Endothelial cell of umbilical vein (primary cell): ENCODE data around the gene PDS5B. TPM values are rescaled to one million over a fixed set of nuclear protein-coding genes. Genes with fewer than 3 reads are reported as not detected.

Experiments used
- BruUV-seq: library from RNA; stranded (reverse); fragments of 400-500 nt; replicated peaks from 2 replicates; lab custom pipeline; 2021; lab: Mats Ljungman, UMichigan
- CTCF ChIA-PET: fragments of 300-600, 350-600 bp; sonication (Branson Sonifier 250); formaldehyde crosslinking; loops from one replicate; lab custom pipeline; 2021; ENCODE audit warnings: antibody characterized with exemption, inconsistent platforms; lab: Charles Lee
- POLR2A ChIA-PET: fragments of 300-600, 350-600 bp; sonication (Branson Sonifier 250); formaldehyde crosslinking; loops from one replicate; lab custom pipeline; 2021; ENCODE audit warnings: antibody characterized with exemption, inconsistent platforms; lab: Charles Lee
- DNase-seq: peaks from one replicate; pipeline ENCODE4 v3.0.0-alpha.2; 2011; ENCODE audit warnings: low read depth, low spot score
- FAIRE-seq: peaks from 2 replicates; lab custom pipeline; 2011; peaks lifted over from hg19 to GRCh38; lab: Jason Lieb, UNC
- H2AFZ ChIP-seq: 2 replicates; pipeline ENCODE4 v1.6.0; 2012; ENCODE audit warnings: low read depth, low read length, control low read depth, inconsistent platforms
- H3K27ac ChIP-seq: 2 replicates; pipeline ENCODE4 v1.5.1; 2011; ENCODE audit warnings: low read depth, mild to moderate bottlenecking, control low read depth, low read length, moderate library complexity; ENCODE audit not compliant: insufficient read depth
- H3K27me3 ChIP-seq, 2 experiments: 2 replicates each; pipeline versions ENCODE4 v1.6.0 to v1.6.1; 2011; ENCODE audit warnings: low read length in 2 of 2, mixed read lengths in 1 of 2; ENCODE audit not compliant: control insufficient read depth in 2 of 2, insufficient read depth in 2 of 2
- H3K36me3 ChIP-seq, 2 experiments: 2 replicates in 1 of 2; 3 replicates in 1 of 2; pipeline ENCODE4 v1.5.1; 2011; ENCODE audit warnings: low read length in 2 of 2, mild to moderate bottlenecking in 1 of 2, moderate library complexity in 1 of 2; ENCODE audit not compliant: control insufficient read depth in 2 of 2, insufficient read depth in 2 of 2; ENCODE audit errors: extremely low read depth in 1 of 2
- H3K4me1 ChIP-seq: 3 replicates; pipeline ENCODE4 v1.5.1; 2011; ENCODE audit warnings: mild to moderate bottlenecking, low read length; ENCODE audit not compliant: control insufficient read depth, insufficient read depth; ENCODE audit errors: extremely low read depth
- H3K4me2 ChIP-seq: 2 replicates; pipeline ENCODE4 v1.6.1; 2011; ENCODE audit warnings: low read length, control low read depth, mixed read lengths; ENCODE audit not compliant: insufficient read depth
- H3K4me3 ChIP-seq, 3 experiments: fragments of 200-600 bp in 1 of 3; sonication (generic), shearing (Covaris generic) in 1 of 3; replicated peaks in 1 of 3; 2 replicates each; pipeline ENCODE4 v1.5.1; 2011 to 2016; ENCODE audit warnings: control low read depth in 3 of 3, low read length in 3 of 3, mild to moderate bottlenecking in 2 of 3, inconsistent platforms in 1 of 3, low read depth in 1 of 3, moderate library complexity in 1 of 3; ENCODE audit not compliant: insufficient read depth in 1 of 3
- H3K79me2 ChIP-seq: 2 replicates; pipeline ENCODE4 v1.6.0; 2012; ENCODE audit warnings: low read length, inconsistent platforms; ENCODE audit not compliant: control insufficient read depth, insufficient read depth
- H3K9ac ChIP-seq: replicated peaks from 2 replicates; pipeline ENCODE3; 2011; ENCODE audit warnings: low read length, control low read depth; ENCODE audit not compliant: insufficient read depth; ENCODE audit errors: extremely low read depth
- H3K9me1 ChIP-seq: replicated peaks from 3 replicates; pipeline ENCODE4 v1.6.0; 2011; ENCODE audit warnings: mild to moderate bottlenecking, low read length; ENCODE audit not compliant: control insufficient read depth, insufficient read depth; ENCODE audit errors: extremely low read depth
- H3K9me3 ChIP-seq: replicated peaks from 2 replicates; pipeline ENCODE4 v1.5.1; 2012; ENCODE audit warnings: low read length, inconsistent platforms; ENCODE audit not compliant: control insufficient read depth, insufficient read depth
- H4K20me1 ChIP-seq: replicated peaks from 2 replicates; pipeline ENCODE3; 2011; ENCODE audit warnings: mild to moderate bottlenecking, low read length; ENCODE audit not compliant: control insufficient read depth, insufficient read depth; ENCODE audit errors: extremely low read depth
- EZH2 ChIP-seq: IDR thresholded peaks from 2 replicates; pipeline ENCODE4 v1.6.1; 2012; ENCODE audit warnings: borderline replicate concordance, low read depth, mild to moderate bottlenecking, moderate library complexity, low read length, inconsistent platforms; ENCODE audit not compliant: severe bottlenecking
- FOS ChIP-seq: IDR thresholded peaks from 2 replicates; pipeline ENCODE4 v1.6.1; 2011; ENCODE audit warnings: mild to moderate bottlenecking, low read length, moderate library complexity, borderline replicate concordance; ENCODE audit not compliant: insufficient read depth
- GATA2 ChIP-seq: IDR thresholded peaks from 2 replicates; pipeline ENCODE4 v1.7.0; 2011; ENCODE audit warnings: low read depth, mild to moderate bottlenecking, moderate library complexity, mixed read lengths, low read length; ENCODE audit not compliant: insufficient read length, insufficient read depth
- JUN ChIP-seq: IDR thresholded peaks from 2 replicates; pipeline ENCODE4 v1.6.1; 2011; ENCODE audit warnings: borderline replicate concordance, low read depth; ENCODE audit not compliant: insufficient read length, insufficient read depth
- MYC ChIP-seq: IDR thresholded peaks from one replicate; pipeline ENCODE4 v1.6.1; 2011; ENCODE audit warnings: mild to moderate bottlenecking, low read depth, low read length
- POLR2A ChIP-seq: IDR thresholded peaks from 2 replicates; pipeline ENCODE4 v1.6.1; 2012; ENCODE audit warnings: low read depth, mild to moderate bottlenecking, control low read depth, low read length
- POLR2AphosphoS5 ChIP-seq: IDR thresholded peaks from 2 replicates; pipeline ENCODE4 v1.6.1; 2012; ENCODE audit warnings: low read depth, mild to moderate bottlenecking, control low read depth, low read length, moderate library complexity; ENCODE audit not compliant: insufficient read depth
- dilution Hi-C: fragments of 300-500 bp; cut with MboI; formaldehyde crosslinking; loops from one replicate; pipeline ENCODE4 v1.15.0; 2019; ENCODE audit warnings: low sequenced_read_pairs; ENCODE audit not compliant: extremely low pct_ligation_motif_present
- intact Hi-C: fragments of 100-400 bp; cut with micrococcal nuclease; formaldehyde crosslinking; loops from one replicate; pipeline ENCODE4 v1.10.0; 2022
- polyA plus RNA-seq, 4 experiments: library from polyadenylated mRNA; depleted of rRNA in 3 of 4; stranded (reverse) in 3 of 4; unstranded in 1 of 4; fragments of >200 nt; gene quantifications; 2 replicates each; pipeline versions ENCODE4 v1.2.1 to v1.2.3, GENCODE V29; 2011 to 2012; ENCODE audit warnings: missing spikeins in 1 of 4
- total RNA-seq: library from RNA; stranded (reverse); gene quantifications from 2 replicates; pipeline ENCODE4 v1.2.3, GENCODE V29; 2021
- TF ChIP-seq, protein P1 (sequence below), 2 donors: IDR thresholded peaks; 1 replicate in 1 of 2; 2 replicates in 1 of 2; pipeline ENCODE4 v1.5.1; 2011; ENCODE audit warnings: low read length in 2 of 2, mild to moderate bottlenecking in 2 of 2, moderate library complexity in 2 of 2, control low read depth in 1 of 2, inconsistent platforms in 1 of 2, low read depth in 1 of 2; ENCODE audit not compliant: insufficient read depth in 1 of 2; ENCODE audit errors: extremely low read depth in 1 of 2
- TF ChIP-seq, protein P2 (sequence below): IDR thresholded peaks from 2 replicates; pipeline ENCODE4 v1.6.1; 2011; ENCODE audit not compliant: insufficient read depth, insufficient read length

PDS5B gene
- total and polyA plus RNA-seq, 2 donors (not counting 3 experiments of a cell fraction or from before 2014, with no cell fraction given), result 3.9 to 40.3 TPM

DNA sequence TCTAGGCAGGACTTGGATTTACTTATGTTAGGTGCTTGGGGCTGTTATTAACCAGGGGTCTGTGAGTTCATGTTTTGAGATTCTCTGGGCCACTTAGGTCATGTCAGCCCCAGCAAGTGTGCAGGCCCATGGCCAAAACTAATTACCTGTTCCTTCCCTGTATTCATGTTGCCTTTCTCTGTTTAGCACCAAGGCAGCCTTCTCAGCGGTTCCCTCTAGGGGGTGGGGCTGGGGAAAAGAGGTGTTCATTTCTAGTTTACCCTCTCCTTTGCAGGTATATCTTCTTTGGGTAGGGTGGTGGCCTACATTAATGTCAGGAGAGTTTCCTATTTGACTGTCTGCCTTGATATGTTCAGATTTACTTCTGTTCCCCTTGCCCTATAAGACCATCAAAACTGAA, 61.7 kb downstream of the PDS5B start:
- no peaks in the 10 kb centered on the region for H3K27me3 ChIP-seq
- no peak overlapping the region for H3K4me2 ChIP-seq
- dilution Hi-C loops, result no loop called here
- peaks cover 5% of the 10 kb centered on the region for H4K20me1 ChIP-seq
- no peaks in the 10 kb centered on the region for H3K9me1 ChIP-seq
- TF ChIP-seq POLR2A (no peak), POLR2AphosphoS5 (no peak), JUN (no peak), EZH2 (no peak), MYC (no peak), GATA2 (no peak), FOS (no peak)
- TF ChIP-seq, protein P1, sequence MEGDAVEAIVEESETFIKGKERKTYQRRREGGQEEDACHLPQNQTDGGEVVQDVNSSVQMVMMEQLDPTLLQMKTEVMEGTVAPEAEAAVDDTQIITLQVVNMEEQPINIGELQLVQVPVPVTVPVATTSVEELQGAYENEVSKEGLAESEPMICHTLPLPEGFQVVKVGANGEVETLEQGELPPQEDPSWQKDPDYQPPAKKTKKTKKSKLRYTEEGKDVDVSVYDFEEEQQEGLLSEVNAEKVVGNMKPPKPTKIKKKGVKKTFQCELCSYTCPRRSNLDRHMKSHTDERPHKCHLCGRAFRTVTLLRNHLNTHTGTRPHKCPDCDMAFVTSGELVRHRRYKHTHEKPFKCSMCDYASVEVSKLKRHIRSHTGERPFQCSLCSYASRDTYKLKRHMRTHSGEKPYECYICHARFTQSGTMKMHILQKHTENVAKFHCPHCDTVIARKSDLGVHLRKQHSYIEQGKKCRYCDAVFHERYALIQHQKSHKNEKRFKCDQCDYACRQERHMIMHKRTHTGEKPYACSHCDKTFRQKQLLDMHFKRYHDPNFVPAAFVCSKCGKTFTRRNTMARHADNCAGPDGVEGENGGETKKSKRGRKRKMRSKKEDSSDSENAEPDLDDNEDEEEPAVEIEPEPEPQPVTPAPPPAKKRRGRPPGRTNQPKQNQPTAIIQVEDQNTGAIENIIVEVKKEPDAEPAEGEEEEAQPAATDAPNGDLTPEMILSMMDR (IDR thresholded peaks at IDR 0.05; ENCODE audit: extremely low read depth in 1 of 2, insufficient read depth in 1 of 2, low read depth in 1 of 2, low read length in 2 of 2), result no peak
- TF ChIP-seq, protein P2, sequence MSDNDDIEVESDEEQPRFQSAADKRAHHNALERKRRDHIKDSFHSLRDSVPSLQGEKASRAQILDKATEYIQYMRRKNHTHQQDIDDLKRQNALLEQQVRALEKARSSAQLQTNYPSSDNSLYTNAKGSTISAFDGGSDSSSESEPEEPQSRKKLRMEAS, result no peak
- no TSS peak for BruUV-seq
- H3K9ac ChIP-seq, result no peak overlapping the region
- peaks cover 69% of the 10 kb centered on the region for H3K79me2 ChIP-seq
- no peak for DNase-seq
- intact Hi-C loops, result loop anchor here (10.0 kb wide), 1 partner anchor 623 kb away; no protein-coding TSS in a partner anchor
- no peak overlapping the region for H3K27ac ChIP-seq
- no peak overlapping the region for H2AFZ ChIP-seq
- POLR2A ChIA-PET, result interaction anchor here (0.6 kb wide), 1 partner anchor 1079 kb away, joined by 3 read pairs; no protein-coding TSS in a partner anchor
- no peak overlapping the region for H3K4me3 ChIP-seq
- H3K4me1 ChIP-seq, result no peaks in the 10 kb centered on the region
- CTCF ChIA-PET, result interaction anchor here (1.1 to 4.9 kb wide), 6 partner anchors 7 to 62 kb away, joined by 3 to 64 read pairs (median 6); partner anchors contain the start of gene PDS5B
- H3K9me3 ChIP-seq, result no peaks in the 10 kb centered on the region
- H3K36me3 ChIP-seq, result no peaks in the 10 kb centered on the region
- no peak for FAIRE-seq
